ENCODE results near the gene SEC24A. TPM values are rescaled to one million over a fixed set of nuclear protein-coding genes. Genes with fewer than 3 reads are reported as not detected.

SEC24A gene
- total and polyA plus RNA-seq, 2 donors (not counting 3 experiments of a cell fraction or from before 2014, with no cell fraction given): 19.8 to 30.0 TPM

DNA sequence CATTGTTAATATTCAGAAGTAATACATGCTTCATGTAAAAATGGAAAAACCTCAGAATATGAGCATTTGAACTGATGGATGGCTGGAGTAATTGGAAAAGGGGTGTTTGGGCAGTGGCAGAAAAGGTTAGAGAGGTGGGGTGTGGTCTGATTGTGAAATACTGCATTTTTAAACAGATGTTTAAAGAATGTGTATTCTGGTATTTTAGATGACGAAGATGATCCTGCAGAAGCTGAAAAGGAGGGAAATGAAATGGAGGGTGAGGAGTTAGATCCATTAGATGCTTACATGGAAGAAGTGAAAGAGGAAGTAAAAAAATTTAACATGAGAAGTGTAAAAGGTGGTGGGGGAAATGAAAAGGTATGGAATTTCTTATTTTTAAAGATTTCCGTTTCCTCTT lies 128.8 kb downstream of the SEC24A start:
- no peaks in the 10 kb centered on the region for H3K4me1 ChIP-seq (ENCODE audit: control insufficient read depth, extremely low read depth, insufficient read depth, low read length)
- dilution Hi-C loops (cut with MboI; ENCODE audit: extremely low pct_ligation_motif_present, low sequenced_read_pairs) (no loop called here), intact Hi-C loops (cut with micrococcal nuclease) (no loop called here)
- H3K36me3 ChIP-seq (ENCODE audit: control insufficient read depth in 2 of 2, extremely low read depth in 1 of 2, insufficient read depth in 2 of 2, low read length in 2 of 2): peaks cover 17 to 18% of the 10 kb centered on the region in 2 experiments
- H3K4me3 ChIP-seq (replicated peaks in 1 of 3; ENCODE audit: insufficient read depth in 1 of 3, low read depth in 1 of 3, low read length in 3 of 3): no peak overlapping the region
- H3K27me3 ChIP-seq (ENCODE audit: control insufficient read depth in 2 of 2, insufficient read depth in 2 of 2, low read length in 2 of 2): no peaks in the 10 kb centered on the region
- H3K9me1 ChIP-seq (replicated peaks; ENCODE audit: control insufficient read depth, extremely low read depth, insufficient read depth, low read length): no peaks in the 10 kb centered on the region
- no peak overlapping the region for H2AFZ ChIP-seq (ENCODE audit: low read depth, low read length)
- H3K27ac ChIP-seq (ENCODE audit: insufficient read depth, low read depth, low read length): no peak overlapping the region
- H3K4me2 ChIP-seq (ENCODE audit: insufficient read depth, low read length): no peak overlapping the region
- no peaks in the 10 kb centered on the region for H4K20me1 ChIP-seq (replicated peaks; ENCODE audit: control insufficient read depth, extremely low read depth, insufficient read depth, low read length)
- no peak for DNase-seq (ENCODE audit: low read depth, low spot score)
- BruUV-seq (replicated peaks): no TSS peak
- FAIRE-seq: no peak
- H3K79me2 ChIP-seq (ENCODE audit: control insufficient read depth, insufficient read depth, low read length): no peaks in the 10 kb centered on the region
- no peak overlapping the region for H3K9ac ChIP-seq (replicated peaks; ENCODE audit: extremely low read depth, insufficient read depth, low read length)
- no peaks in the 10 kb centered on the region for H3K9me3 ChIP-seq (replicated peaks; ENCODE audit: control insufficient read depth, insufficient read depth, low read length)
- CTCF ChIA-PET: no interaction called here
- TF ChIP-seq MYC (IDR thresholded peaks at IDR 0.05; ENCODE audit: low read depth, low read length) (no peak), JUN (IDR thresholded peaks at IDR 0.05; ENCODE audit: borderline replicate concordance, insufficient read depth, insufficient read length, low read depth) (no peak), GATA2 (IDR thresholded peaks at IDR 0.05; ENCODE audit: insufficient read depth, insufficient read length, low read depth, low read length) (no peak), FOS (IDR thresholded peaks at IDR 0.05; ENCODE audit: borderline replicate concordance, insufficient read depth, low read length) (no peak), POLR2AphosphoS5 (IDR thresholded peaks at IDR 0.05; ENCODE audit: insufficient read depth, low read depth, low read length) (no peak), EZH2 (IDR thresholded peaks at IDR 0.05; ENCODE audit: borderline replicate concordance, low read depth, low read length, severe bottlenecking) (no peak), POLR2A (IDR thresholded peaks at IDR 0.05; ENCODE audit: low read depth, low read length) (no peak)
- TF ChIP-seq, protein P1, sequence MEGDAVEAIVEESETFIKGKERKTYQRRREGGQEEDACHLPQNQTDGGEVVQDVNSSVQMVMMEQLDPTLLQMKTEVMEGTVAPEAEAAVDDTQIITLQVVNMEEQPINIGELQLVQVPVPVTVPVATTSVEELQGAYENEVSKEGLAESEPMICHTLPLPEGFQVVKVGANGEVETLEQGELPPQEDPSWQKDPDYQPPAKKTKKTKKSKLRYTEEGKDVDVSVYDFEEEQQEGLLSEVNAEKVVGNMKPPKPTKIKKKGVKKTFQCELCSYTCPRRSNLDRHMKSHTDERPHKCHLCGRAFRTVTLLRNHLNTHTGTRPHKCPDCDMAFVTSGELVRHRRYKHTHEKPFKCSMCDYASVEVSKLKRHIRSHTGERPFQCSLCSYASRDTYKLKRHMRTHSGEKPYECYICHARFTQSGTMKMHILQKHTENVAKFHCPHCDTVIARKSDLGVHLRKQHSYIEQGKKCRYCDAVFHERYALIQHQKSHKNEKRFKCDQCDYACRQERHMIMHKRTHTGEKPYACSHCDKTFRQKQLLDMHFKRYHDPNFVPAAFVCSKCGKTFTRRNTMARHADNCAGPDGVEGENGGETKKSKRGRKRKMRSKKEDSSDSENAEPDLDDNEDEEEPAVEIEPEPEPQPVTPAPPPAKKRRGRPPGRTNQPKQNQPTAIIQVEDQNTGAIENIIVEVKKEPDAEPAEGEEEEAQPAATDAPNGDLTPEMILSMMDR (IDR thresholded peaks at IDR 0.05; ENCODE audit: extremely low read depth in 1 of 2, insufficient read depth in 1 of 2, low read depth in 1 of 2, low read length in 2 of 2): no peak
- TF ChIP-seq, protein P2, sequence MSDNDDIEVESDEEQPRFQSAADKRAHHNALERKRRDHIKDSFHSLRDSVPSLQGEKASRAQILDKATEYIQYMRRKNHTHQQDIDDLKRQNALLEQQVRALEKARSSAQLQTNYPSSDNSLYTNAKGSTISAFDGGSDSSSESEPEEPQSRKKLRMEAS (IDR thresholded peaks at IDR 0.05; ENCODE audit: insufficient read depth, insufficient read length): no peak
- POLR2A ChIA-PET: no interaction called here

Small RNAs within 50 kb of the gene (small RNA-seq; reads per million reads assigned to genes)
- gene RNU6-1164P (ENCODE audit: insufficient read depth, insufficient read length, low read depth, low replicate concordance) (not detected), gene RNU6-1311P (ENCODE audit: insufficient read depth, insufficient read length, low read depth, low replicate concordance) (not detected), gene RNU6-757P (ENCODE audit: insufficient read depth, insufficient read length, low read depth, low replicate concordance) (not detected)

Other genes with a start within 250 kb of the SEC24A start
- gene CDKN2AIPNL, start 236.9 kb upstream of the SEC24A start, total RNA-seq: 35.1 and 36.5 TPM in 2 replicates
- gene CDKN2AIPNL, start 236.9 kb upstream of the SEC24A start, polyA plus RNA-seq: 17.7 and 22.2 TPM in 2 replicates
- gene JADE2, start 123.1 kb upstream of the SEC24A start, total RNA-seq: 19.2 and 31.1 TPM in 2 replicates
- gene JADE2, start 123.1 kb upstream of the SEC24A start, polyA plus RNA-seq: 11.6 and 12.0 TPM in 2 replicates
- gene SAR1B, start 16.0 kb upstream of the SEC24A start, total RNA-seq: 56.2 and 62.5 TPM in 2 replicates
- gene SAR1B, start 16.0 kb upstream of the SEC24A start, polyA plus RNA-seq: 13.1 and 18.6 TPM in 2 replicates
- gene CAMLG, start 89.8 kb downstream of the SEC24A start, total RNA-seq: 32.9 and 33.3 TPM in 2 replicates
- gene CAMLG, start 89.8 kb downstream of the SEC24A start, polyA plus RNA-seq: 10.2 and 14.7 TPM in 2 replicates
- gene DDX46, start 110.0 kb downstream of the SEC24A start, total RNA-seq: 58.0 and 65.2 TPM in 2 replicates
- 8.8 and 16.0 TPM in 2 replicates for gene DDX46, start 110.0 kb downstream of the SEC24A start, polyA plus RNA-seq
- 56.0 and 56.2 TPM in 2 replicates for gene C5orf24, start 197.2 kb downstream of the SEC24A start, total RNA-seq
- gene C5orf24, start 197.2 kb downstream of the SEC24A start, polyA plus RNA-seq: 16.4 and 21.7 TPM in 2 replicates
- gene TXNDC15, start 225.6 kb downstream of the SEC24A start, total RNA-seq: 49.7 and 68.6 TPM in 2 replicates
- gene TXNDC15, start 225.6 kb downstream of the SEC24A start, polyA plus RNA-seq: 57.2 and 63.0 TPM in 2 replicates

Measured in endothelial cell of umbilical vein (primary cell).